K562 (cell line): Measurements from ENCODE around the gene CRAT.

Experiments
- BCLAF1 ChIP-seq, 2 experiments: fragments of 450-650 bp in 1 of 2; IDR thresholded peaks; 2 replicates each; pipeline ENCODE4 v1.6.1; 2011 to 2017; ENCODE audit warnings: low read depth in 2 of 2, antibody characterized with exemption in 1 of 2, borderline replicate concordance in 1 of 2, low read length in 1 of 2, mild to moderate bottlenecking in 1 of 2, mixed read lengths in 1 of 2; ENCODE audit not compliant: control insufficient read depth in 1 of 2
- CGGBP1 ChIP-seq: fragments of 250-450 bp; sonication (Bioruptor Pico); IDR thresholded peaks from 2 replicates; pipeline ENCODE4 v1.9.0; 2021; ENCODE audit warnings: mild to moderate bottlenecking
- CTCF ChIP-seq, 3 experiments: IDR thresholded peaks in 2 of 3; conservative IDR thresholded peaks in 1 of 3; 2 replicates each; pipeline ENCODE4 v1.5.1; 2011 to 2012; ENCODE audit warnings: low read length in 3 of 3, mild to moderate bottlenecking in 3 of 3, control low read depth in 2 of 3, improper control_type of control experiment in 1 of 3, inconsistent platforms in 1 of 3, low read depth in 1 of 3, mixed read lengths in 1 of 3, moderate library complexity in 1 of 3; ENCODE audit not compliant: insufficient read depth in 2 of 3
- FOXP4 ChIP-seq: sonication (generic); formaldehyde crosslinking; IDR thresholded peaks from 2 replicates; pipeline ENCODE4 v1.8.0; 2022; ENCODE audit warnings: mild to moderate bottlenecking, missing genetic modification reagents, borderline replicate concordance
- HOMEZ ChIP-seq: fragments of 250-450 bp; sonication (Bioruptor Pico); IDR thresholded peaks from 2 replicates; pipeline ENCODE4 v1.4.0; 2020; ENCODE audit warnings: mild to moderate bottlenecking, moderate library complexity
- KDM1A ChIP-seq, 2 experiments: fragments of 450-650 bp; IDR thresholded peaks; 2 replicates each; pipeline ENCODE4 v1.6.1; 2016; ENCODE audit warnings: mild to moderate bottlenecking in 2 of 2
- NR2C2 ChIP-seq, 2 experiments: fragments of 200-800 bp in 1 of 2; sonication (Bioruptor generic) in 1 of 2; sonication (generic) in 1 of 2; formaldehyde crosslinking in 1 of 2; IDR thresholded peaks; 2 replicates each; pipeline versions ENCODE4 v1.6.1 to v1.8.0; 2016 to 2022; ENCODE audit warnings: mild to moderate bottlenecking in 1 of 2, missing compliant biosample characterization in 1 of 2, missing genetic modification characterization in 1 of 2, missing genetic modification reagents in 1 of 2
- RFX5 ChIP-seq: IDR thresholded peaks from 2 replicates; pipeline ENCODE4 v1.6.1; 2011; ENCODE audit warnings: low read depth, mild to moderate bottlenecking, improper control_type of control experiment, low read length
- SUPT5H ChIP-seq: fragments of 450-650 bp; IDR thresholded peaks from 2 replicates; pipeline ENCODE4 v1.6.1; 2016
- TAF15 ChIP-seq: fragments of 200-400 bp; formaldehyde crosslinking; IDR thresholded peaks from 2 replicates; pipeline ENCODE4 v1.6.1; 2017; ENCODE audit warnings: mild to moderate bottlenecking, low read depth, low read length, moderate library complexity
- TEAD4 ChIP-seq, 2 experiments: sonication (generic) in 1 of 2; formaldehyde crosslinking in 1 of 2; IDR thresholded peaks; 2 replicates each; pipeline versions ENCODE4 v1.6.1 to v1.8.0; 2012 to 2022; ENCODE audit warnings: borderline replicate concordance in 1 of 2, inconsistent platforms in 1 of 2, low read length in 1 of 2, mild to moderate bottlenecking in 1 of 2, missing genetic modification reagents in 1 of 2
- ZBTB34 ChIP-seq: fragments of 250-450 bp; sonication (Bioruptor Pico); IDR thresholded peaks from 2 replicates; pipeline ENCODE4 v1.8.0; 2021; ENCODE audit warnings: mild to moderate bottlenecking, moderate library complexity

GRCh38 chr9:129139993-129140396 is 29.4 kb upstream of the CRAT start:
- TF ChIP-seq TEAD4 (IDR thresholded peaks at IDR 0.05; ENCODE audit: low read length) (peak; percentile 69), TEAD4 (CRISPR knock-in tag; IDR thresholded peaks at IDR 0.05; ENCODE audit: borderline replicate concordance) (no peak), CTCF (IDR thresholded peaks at IDR 0.05 in 2 of 3, conservative IDR thresholded peaks at IDR 0.05 in 1 of 3; ENCODE audit: insufficient read depth in 2 of 3, low read depth in 1 of 3, low read length in 3 of 3) (no peak), BCLAF1 (IDR thresholded peaks at IDR 0.05; ENCODE audit: borderline replicate concordance in 1 of 2, control insufficient read depth in 1 of 2, low read depth in 2 of 2, low read length in 1 of 2) (0 out of 4 replicates have a peak, but pooled peaks of 1 of the 2 experiments have one; percentile 18), SUPT5H (peak; percentile 66; the same call in 1 of the 2 replicates), HOMEZ (CRISPR knock-in tag) (no peak), ZBTB34 (no peak), FOXP4 (CRISPR knock-in tag) (no peak), NR2C2 (CRISPR knock-in tag; IDR thresholded peaks at IDR 0.05) (no peak), NR2C2 (tag; IDR thresholded peaks at IDR 0.05) (peak; percentile 76), KDM1A (IDR thresholded peaks at IDR 0.05) (peak in 1 of 2 experiments; percentile 31; a peak in 1 of 4 replicates), CGGBP1 (no peak), RFX5 (no peak), TAF15 (no peak)
